ENCODE data around the gene SESTD1.
A peak's percentile ranks its signal among the peaks of the same experiment; 100 is the strongest.
"Not testable (repeated sequence)": the region's sequence is repeated elsewhere in the genome, so short reads cannot be mapped to it uniquely, and the experiment has no call there.

Gene SESTD1

GRCh38 chr2:179235463-179236108 is 29.0 kb downstream of the SESTD1 start:
- peak; percentile 41 for DNase-seq

GRCh38 chr2:179234658-179235240 is 29.9 kb downstream of the SESTD1 start:
- no peak for DNase-seq

GRCh38 chr2:179233626-179234430 is 30.8 kb downstream of the SESTD1 start:
- DNase-seq: peak; percentile 40

GRCh38 chr2:179233083-179233490 is 31.5 kb downstream of the SESTD1 start:
- peak; percentile 53 for DNase-seq

- DNase-seq: no peak
Measured at GRCh38 chr2:179226961-179227259, 37.7 kb downstream of the SESTD1 start.

GRCh38 chr2:179226203-179226960 is 38.2 kb downstream of the SESTD1 start:
- DNase-seq: peak; percentile 40

GRCh38 chr2:179224361-179224760 is 40.3 kb downstream of the SESTD1 start:
- no peak for DNase-seq

GRCh38 chr2:179222076-179222475 is 42.6 kb downstream of the SESTD1 start:
- no peak for DNase-seq

- peak; percentile 89 for DNase-seq
Measured at GRCh38 chr2:179218848-179219594, 45.6 kb downstream of the SESTD1 start.

- DNase-seq: peak; percentile 29
Measured at GRCh38 chr2:179214671-179215070, 50.0 kb downstream of the SESTD1 start.

GRCh38 chr2:179211355-179211754 is 53.3 kb downstream of the SESTD1 start:
- no peak for DNase-seq

- not testable (repeated sequence) for DNase-seq
Measured at GRCh38 chr2:179208277-179208676, 56.4 kb downstream of the SESTD1 start.

GRCh38 chr2:179207047-179207446 is 57.6 kb downstream of the SESTD1 start:
- peak; percentile 22 for DNase-seq

- peak; percentile 57 for DNase-seq
Measured at GRCh38 chr2:179201869-179202268, 62.8 kb downstream of the SESTD1 start.

GRCh38 chr2:179195926-179196590 is 68.6 kb downstream of the SESTD1 start:
- not testable (repeated sequence) for DNase-seq

GRCh38 chr2:179195141-179195540 is 69.5 kb downstream of the SESTD1 start:
- no peak for DNase-seq

- DNase-seq: no peak
Measured at GRCh38 chr2:179193759-179194394, 70.8 kb downstream of the SESTD1 start.

- peak; percentile 25 for DNase-seq
Measured at GRCh38 chr2:179191110-179191509, 73.5 kb downstream of the SESTD1 start.

- no peak for DNase-seq
Measured at GRCh38 chr2:179186126-179186525, 78.5 kb downstream of the SESTD1 start.

- DNase-seq: no peak
Measured at GRCh38 chr2:179184610-179185009, 80.0 kb downstream of the SESTD1 start.

GRCh38 chr2:179181002-179181401 is 83.6 kb downstream of the SESTD1 start:
- DNase-seq: no peak

GRCh38 chr2:179180242-179180641 is 84.4 kb downstream of the SESTD1 start:
- peak; percentile 66 for DNase-seq
